Measurements from ENCODE around the gene RGS14.

RGS14 gene

DNA sequence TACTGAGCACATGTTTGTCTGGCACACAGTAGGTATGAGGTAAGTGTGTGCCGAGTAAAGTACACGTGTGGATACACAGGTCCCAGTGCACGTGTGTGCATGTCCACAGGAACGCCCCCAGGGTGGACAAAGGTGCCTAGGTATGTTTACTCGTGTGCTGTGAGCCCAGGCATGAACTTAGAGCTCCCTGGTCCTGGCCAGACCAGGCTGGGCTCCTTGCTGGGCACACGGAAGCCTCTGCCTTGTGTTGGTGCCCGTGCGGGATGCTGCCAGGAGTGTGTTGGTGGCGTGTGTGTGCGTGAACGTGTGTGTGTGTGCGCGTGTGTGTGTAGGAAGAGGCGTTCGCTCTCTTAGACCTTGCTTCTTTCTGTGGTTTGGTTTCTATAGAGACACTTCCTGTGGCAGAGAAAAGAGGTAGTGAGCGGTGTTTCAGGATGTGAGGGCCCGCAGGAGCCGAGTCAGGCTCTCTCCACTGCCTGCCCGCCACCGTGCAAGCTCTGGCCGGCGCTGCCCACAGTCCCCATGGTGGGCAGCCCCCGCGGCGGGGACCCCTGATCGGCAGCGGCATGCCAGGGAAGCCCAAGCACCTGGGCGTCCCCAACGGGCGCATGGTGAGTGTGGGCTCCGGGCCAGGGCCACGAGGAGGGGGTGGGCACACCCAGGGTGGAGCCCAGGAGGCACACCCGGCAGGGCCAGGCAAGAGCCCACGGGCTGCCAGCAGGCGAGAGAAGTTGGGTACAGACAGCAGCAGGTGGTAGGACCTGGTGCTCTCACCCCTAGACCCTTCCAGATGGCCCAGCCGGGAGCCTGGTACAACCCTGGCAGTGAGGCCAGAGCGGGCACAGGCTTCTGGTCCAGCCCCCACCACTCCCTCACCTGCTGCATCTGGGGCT, at the start of gene RGS14:
Gene RGS14, plus strand, starts transcription at position 466 of the 893 bp plus-strand sequence. Its CDS starts 101 bp downstream, at position 567.
- peak; percentile 67 to 69 for DNase-seq

DNA sequence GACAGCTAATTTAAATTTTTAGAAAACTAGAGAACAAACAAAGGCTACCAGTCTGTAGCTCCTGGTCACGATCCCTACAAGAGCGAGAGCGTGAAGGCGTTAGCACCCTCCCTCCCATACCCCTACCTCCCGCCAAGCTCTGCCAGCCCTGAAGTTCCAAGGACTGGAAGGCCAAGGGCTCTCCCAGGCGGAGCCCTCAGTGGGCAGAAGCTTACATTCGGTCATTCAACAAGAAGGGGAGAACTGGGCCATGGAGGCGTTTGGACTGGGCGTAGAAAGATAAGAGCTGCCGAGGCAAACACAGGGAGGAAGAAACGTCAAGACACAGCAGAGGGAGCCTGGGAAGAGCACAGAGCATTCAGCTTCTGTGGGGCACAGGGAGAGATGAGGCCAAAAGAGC, 49.0 kb upstream of the RGS14 start:
- no peak for DNase-seq

- DNase-seq, result peak; percentile 70 to 72
Measured at GRCh38 chr5:177309351-177310191, 48.2 kb upstream of the RGS14 start.

GRCh38 chr5:177310332-177310731, 47.4 kb upstream of the RGS14 start:
- DNase-seq, result no peak

DNA sequence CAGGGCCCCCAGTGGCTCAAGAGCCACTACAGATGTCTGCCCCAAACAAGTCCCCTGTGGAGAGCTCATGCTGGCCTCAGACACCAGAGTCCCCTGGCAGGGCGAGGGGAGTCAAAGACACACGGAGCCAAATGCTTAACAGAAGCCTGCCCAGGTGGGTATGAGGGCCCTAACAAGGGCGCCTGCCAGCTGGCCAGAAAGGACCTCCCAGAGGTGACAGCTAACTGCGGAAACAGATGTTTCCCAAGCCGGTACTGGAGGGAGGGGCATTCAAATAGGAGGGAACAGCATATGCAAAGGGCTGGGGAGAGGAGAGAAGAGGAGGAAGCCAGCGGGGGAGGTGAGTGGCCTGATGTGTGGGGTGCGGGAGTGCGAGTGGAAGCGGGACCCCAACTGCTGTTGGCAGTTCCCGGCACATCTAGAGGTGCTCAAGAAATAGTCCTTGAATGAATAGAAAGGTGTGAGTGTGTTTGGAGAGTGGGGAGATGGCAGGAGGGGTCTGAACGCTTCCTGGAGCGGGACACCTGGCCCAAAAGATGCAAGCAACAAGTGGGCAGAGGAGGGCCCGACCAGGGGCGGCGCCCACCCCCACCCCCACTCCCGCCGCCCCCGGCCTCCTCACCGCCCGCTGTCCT, 46.9 kb upstream of the RGS14 start:
- DNase-seq, result no peak

DNA sequence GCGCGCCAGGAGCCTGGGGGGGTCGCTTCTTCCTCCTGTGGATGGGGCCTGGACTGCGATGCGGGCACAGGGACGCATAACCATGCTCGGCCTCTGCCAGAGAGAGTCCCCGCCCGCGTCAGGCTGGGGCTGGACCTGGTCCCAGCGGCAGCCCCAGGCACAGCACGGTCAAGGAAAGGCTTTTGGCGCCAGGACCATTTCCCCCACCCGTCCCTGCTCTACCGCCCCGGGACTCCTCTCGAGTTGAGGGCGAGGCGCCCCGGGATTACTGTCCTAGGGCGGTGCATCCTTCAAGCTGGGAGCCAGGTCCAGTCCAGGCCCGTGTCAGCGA, 46.4 kb upstream of the RGS14 start:
- no peak for DNase-seq

DNA sequence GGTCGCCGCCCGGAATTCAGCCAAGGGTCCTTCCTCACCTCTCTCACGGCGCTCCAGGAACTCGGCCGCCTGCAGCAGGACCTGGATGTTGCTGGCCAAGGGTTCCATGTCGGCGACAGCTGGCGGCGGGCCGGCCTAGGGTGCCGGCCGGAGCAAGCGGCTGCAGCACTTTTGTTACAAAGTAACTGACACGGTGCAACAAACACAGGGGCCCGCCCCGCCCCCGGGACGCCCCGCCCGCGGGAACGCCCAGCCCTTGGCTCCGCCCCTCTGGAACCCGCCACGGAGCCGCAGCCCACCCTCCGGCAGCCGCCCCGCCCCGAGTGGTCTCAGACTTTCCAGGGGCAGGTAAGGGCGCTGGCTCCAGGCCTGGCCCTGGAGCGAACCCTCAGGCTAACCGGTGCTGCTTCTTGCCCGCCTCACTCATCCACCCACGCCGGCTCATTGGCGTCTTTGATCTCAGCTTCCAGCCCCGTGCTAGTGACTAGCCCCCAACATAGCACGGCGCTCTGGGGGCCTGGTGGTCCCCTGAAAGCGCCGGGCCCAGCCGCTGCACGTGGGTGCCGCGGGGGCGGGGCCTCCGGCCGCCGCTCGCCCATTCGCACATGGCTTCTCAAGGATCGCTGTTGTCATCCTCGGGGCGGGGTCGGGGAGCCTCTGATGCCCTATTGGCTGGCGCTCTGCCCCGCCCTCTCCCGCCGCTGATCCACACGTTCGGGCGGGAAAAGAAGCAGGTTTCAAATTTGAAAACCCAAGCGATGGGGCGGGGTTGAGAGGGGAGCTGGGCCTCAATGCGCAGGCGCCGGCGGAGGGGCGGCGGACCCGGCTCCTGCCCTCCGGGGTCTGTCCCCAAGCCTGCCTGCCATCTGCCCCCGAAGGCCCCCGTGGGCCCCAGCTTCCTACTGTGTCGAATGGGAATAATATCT, 45.7 kb upstream of the RGS14 start, which contains the start of gene MXD3:
Gene MXD3, minus strand, starts transcription at position 176 of the 926 bp plus-strand sequence. Its CDS starts 68 bp downstream, at position 108.
- DNase-seq, result peak; percentile 95 to 97

DNA sequence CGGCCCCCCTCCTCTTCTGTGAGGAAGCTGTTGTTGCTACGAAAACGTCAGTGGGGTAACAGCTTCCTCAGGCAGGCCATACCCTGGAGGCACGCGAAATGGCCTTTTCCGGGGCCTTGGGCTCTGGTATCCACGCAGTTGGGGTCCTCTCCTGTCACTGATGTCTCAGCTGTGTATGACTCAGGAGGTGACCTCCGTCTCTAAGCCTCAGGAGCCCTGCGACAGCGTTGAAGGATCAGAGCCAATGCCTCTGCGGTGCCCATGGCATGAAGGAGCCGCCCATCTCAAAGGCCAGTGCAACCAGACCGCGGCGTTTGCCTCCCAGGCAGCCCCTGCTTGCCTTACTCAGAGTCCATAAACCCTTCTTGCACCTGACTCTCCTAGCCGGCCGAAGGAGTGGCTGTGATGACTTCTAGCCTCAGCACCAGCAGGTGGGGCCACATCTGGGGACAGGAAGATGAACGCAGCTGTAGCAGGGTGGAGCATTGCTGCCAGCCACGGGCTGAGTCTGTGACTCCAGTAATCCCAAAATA, 45.0 kb upstream of the RGS14 start:
- DNase-seq, result no peak

DNA sequence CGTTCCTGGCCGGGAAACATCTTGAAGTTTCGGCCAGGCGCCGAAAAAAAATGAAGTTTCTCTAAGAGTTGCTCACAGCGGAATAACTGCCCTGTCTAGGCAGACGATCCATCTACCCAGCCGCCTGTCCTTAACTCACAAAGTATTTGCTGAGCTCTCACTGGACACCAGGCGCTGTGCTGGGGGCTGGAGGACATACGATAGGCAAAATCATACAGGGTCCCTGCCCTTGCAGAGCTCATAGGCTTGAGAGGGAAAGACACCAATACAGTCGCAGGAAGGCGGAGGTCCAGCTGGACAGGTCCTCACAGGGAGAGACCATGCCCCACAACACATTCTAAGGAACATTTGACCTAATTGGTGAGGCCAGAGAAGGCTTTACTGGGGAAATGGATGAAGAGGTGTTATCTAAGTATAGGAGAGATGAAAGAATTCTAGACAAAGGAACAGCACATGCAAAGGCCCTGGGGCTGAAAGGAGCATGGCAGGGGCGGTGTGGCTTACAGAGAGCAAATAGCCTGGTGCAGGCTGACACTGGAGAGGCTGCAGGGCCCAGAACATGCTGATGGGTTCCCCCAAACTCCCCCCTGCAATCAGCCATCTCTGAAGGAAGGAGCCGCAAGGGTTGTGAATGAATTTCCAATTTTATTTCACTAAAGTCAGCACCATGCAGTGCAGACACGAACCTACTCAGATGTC, 44.0 kb upstream of the RGS14 start:
- no peak for DNase-seq

- no peak for DNase-seq
Measured at GRCh38 chr5:177314376-177315342, 43.1 kb upstream of the RGS14 start.

GRCh38 chr5:177315411-177315810, 42.3 kb upstream of the RGS14 start:
- no peak for DNase-seq

- no peak for DNase-seq
Measured at GRCh38 chr5:177316005-177316404, 41.7 kb upstream of the RGS14 start.

GRCh38 chr5:177317959-177318377, 39.8 kb upstream of the RGS14 start:
- DNase-seq, result peak; percentile 70 to 75

DNA sequence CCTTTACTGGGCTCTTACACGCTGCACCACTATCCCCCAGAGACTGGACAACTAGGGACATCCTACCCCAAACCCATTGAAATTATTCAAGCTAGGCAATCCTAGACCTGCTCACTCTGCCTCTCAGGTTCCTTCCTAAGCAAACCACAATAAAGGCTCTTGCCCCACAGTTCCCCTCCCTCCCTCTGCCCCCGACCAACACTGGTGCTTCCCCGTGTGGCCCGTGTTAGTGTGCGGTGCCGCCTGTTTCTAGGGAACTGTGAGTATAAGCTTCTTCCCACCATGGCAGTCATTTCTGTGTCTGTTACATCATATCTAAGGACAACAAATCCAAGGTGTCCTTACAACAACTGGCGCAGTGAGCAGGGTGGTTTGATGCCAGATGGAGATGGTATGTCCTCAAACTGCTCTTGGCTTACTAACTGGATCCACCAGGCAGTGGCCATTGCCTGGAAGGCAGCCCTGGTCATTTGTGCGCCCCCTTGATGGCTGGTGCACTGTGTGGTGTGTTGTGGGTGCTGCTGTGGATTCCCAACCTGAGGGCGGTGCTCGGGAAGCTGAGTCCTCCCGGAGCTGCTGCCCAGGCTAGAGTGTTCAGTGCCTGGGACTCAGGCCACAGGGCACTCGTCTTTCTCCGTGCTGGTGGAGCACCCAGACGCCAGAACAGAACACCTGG, 37.7 kb upstream of the RGS14 start:
- DNase-seq, result no peak

DNA sequence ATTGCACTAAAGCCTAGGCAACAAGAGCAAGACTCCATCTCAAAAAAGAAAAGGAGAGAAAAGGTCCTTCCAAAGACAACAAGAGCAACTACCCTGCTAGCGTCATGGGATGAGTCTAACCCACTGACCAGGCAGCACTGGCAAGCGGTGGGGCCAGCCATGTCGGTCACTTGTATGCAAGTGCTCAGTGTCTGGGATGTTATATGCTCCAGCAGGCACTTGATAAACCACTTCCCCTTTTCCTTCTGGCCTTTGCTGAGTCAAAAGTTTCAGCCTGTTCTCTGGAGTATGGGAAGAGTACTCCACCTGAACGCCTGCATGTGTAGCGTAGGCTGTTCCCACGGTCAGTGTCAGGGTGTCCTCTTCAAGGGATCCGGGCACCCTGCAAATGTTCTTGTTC, 36.8 kb upstream of the RGS14 start:
- no peak for DNase-seq

DNA sequence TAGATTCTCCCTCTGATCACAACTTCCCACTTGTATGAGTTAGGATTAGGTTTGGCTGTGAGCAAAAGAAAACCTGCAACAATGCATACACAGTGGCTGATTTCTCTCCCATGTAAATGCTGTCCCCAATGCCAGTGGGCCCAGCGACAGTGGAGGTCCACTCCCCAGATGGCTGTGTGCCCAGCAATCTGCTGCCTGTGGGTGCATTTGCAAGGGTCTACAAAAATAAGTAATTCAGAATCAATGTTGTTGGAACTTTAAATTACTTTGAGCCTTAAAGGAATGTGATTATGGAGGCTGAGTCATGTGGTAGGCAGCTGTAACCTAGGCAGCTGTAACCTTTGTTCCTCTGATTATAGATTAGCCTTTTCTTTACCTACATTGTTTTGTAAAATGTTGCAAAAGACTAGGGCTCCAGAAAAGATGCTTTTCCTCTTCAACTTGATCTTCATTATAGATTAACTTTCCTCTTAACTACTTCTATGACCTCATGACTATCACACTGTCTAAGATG, 31.8 kb upstream of the RGS14 start:
- DNase-seq, result no peak

DNA sequence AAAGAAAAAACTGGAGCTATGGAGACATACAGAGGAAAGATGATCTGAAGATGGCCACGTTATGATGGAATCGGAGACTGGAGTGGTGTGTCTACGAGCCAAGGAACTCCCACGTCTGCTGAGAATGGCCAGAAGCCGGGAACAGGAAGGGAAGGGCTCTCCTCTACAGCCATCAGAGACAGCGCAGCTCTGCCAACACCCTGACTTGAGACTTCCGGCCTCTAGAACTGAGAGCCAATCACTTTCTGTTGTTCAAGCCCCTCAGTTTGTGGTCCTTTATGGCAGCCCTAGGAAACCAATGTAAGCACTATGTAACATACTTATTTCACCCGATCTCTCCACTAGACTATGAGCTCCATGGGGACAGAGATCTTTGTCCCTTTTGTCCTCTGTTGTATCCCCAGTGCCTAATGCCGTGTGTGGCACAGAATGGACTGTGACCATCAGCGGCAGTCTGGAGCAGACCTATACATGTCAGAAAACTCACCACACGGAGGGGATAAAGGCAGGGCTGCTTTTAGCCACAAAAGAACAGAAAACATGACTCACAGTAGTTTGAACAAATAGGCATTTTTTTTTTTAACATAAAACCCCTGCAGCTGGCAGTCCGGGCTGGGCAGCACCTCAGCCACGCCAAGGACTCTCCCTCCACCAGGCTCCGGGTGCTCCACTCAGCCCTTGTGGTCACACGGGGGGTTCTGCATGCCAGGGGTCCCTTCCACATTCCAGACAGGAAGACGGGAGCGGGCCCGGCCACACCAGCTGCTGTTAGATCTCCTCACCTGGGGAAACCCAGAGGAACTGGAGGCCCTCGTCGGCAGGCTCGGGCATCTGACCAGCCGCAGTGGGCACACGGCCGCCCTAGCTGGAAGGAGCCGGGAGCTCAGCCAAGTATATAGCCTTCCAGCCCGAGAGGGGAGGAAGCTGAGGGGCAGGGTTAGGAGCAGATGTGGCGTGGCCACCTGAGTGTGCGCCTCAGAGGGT, 29.9 kb upstream of the RGS14 start:
- no peak for DNase-seq
